Left lung (tissue), 10 donors: Measurements from ENCODE around the gene TP53TG5. TPM values are rescaled to one million over a fixed set of nuclear protein-coding genes. Genes with fewer than 3 reads are reported as not detected.
"Not testable (repeated sequence)": the region's sequence is repeated elsewhere in the genome, so short reads cannot be mapped to it uniquely, and the experiment has no call there.

Experiments
- ATAC-seq: fragments of 200-7000 bp; cut with Tn5 transposase; one replicate; pipeline ENCODE4 v1.9.1; 2020; ENCODE audit warnings: moderate library complexity
- DNase-seq, 4 donors: peaks; one replicate each; pipeline ENCODE4 v3.0.0-alpha.2; 2013 to 2020
- H3K27ac ChIP-seq, 2 donors: fragments of 200-600 bp; sonication (generic) in 1 of 2; one replicate each; pipeline versions ENCODE4 v1.5.0 to v1.8.0; 2020 to 2021
- H3K27me3 ChIP-seq, 2 donors: fragments of 200-600 bp; sonication (generic) in 1 of 2; one replicate each; pipeline versions ENCODE4 v1.5.0 to v1.8.0; 2020 to 2021
- H3K36me3 ChIP-seq, 2 donors: fragments of 200-600 bp; sonication (generic) in 1 of 2; one replicate each; pipeline versions ENCODE4 v1.5.0 to v1.8.0; 2020 to 2021
- H3K4me1 ChIP-seq, 2 donors: fragments of 200-600 bp; one replicate each; pipeline ENCODE4 v1.8.0; 2021
- H3K4me3 ChIP-seq, 2 donors: fragments of 200-600 bp; sonication (generic) in 1 of 2; one replicate each; pipeline versions ENCODE4 v1.5.0 to v1.8.0; 2020 to 2021; ENCODE audit warnings: mild to moderate bottlenecking in 1 of 2
- H3K9me3 ChIP-seq, 2 donors: fragments of 200-600 bp; sonication (generic) in 1 of 2; one replicate each; pipeline versions ENCODE4 v1.5.0 to v1.8.0; 2020 to 2021
- intact Hi-C, 2 donors: fragments of 100-400 bp; cut with DNase I; formaldehyde crosslinking; loops; one replicate each; pipeline versions ENCODE4 v1.11.2 to v1.14.2; 2022
- polyA plus RNA-seq, 6 donors: library from polyadenylated mRNA; unstranded; fragments of 120-200 nt; gene quantifications; one replicate each; pipeline ENCODE4 v1.2.1, GENCODE V29; 2013; ENCODE audit not compliant: insufficient read length in 6 of 6
- total RNA-seq, 2 donors: library from RNA; stranded (reverse); fragmentation: NEBNext Ultra II Directional; extraction: Animal tissue kit (Norgen Biotek cat#: 25700); gene quantifications; one replicate each; pipeline ENCODE4 v1.2.1, GENCODE V29; 2021
- TF ChIP-seq, protein P1 (sequence below), 2 donors: fragments of 200-600 bp; sonication (generic) in 1 of 2; IDR thresholded peaks; one replicate each; pipeline versions ENCODE4 v1.5.0 to v1.8.0; 2021; ENCODE audit warnings: antibody characterized with exemption in 2 of 2
- donor health status: DM: no; HTN: yes; CAD: no.
- donor health status: DM: no; HTN: no; CAD: no.

Gene TP53TG5
- total and polyA plus RNA-seq, 8 donors = 0.44 to 2.0 (median 1.6) TPM; not detected in 1

DNA sequence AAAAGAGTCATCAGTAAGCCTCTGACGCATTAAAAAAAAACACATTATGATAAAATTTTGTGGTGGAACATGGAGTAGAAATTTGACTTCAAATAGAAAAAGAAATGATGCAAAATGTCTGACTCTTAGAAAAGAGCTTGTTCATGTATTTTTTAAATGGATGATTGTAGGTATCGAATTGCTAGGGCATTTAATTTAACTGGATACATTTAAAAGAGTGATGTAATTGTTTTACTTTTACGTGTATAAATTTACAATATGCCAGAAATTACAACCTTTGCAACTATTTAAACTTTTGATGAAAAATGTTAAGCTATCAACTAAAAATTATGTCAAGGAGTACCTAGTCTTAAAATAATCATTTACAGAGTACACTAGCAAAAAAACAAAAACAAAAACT lies 25.4 kb downstream of the TP53TG5 start:
- intact Hi-C loops = no loop called here
- Histone ChIP-seq H3K27ac (no peak overlapping the region), H3K27me3 (peaks cover 0 to 10% of the 10 kb centered on the region in 2 donors), H3K4me3 (no peak overlapping the region), H3K36me3 (no peaks in the 10 kb centered on the region), H3K9me3 (no peaks in the 10 kb centered on the region), H3K4me1 (peaks cover 4 to 21% of the 10 kb centered on the region in 2 donors)
- DNase-seq (no peak), ATAC-seq (no peak)
- TF ChIP-seq, protein P1, sequence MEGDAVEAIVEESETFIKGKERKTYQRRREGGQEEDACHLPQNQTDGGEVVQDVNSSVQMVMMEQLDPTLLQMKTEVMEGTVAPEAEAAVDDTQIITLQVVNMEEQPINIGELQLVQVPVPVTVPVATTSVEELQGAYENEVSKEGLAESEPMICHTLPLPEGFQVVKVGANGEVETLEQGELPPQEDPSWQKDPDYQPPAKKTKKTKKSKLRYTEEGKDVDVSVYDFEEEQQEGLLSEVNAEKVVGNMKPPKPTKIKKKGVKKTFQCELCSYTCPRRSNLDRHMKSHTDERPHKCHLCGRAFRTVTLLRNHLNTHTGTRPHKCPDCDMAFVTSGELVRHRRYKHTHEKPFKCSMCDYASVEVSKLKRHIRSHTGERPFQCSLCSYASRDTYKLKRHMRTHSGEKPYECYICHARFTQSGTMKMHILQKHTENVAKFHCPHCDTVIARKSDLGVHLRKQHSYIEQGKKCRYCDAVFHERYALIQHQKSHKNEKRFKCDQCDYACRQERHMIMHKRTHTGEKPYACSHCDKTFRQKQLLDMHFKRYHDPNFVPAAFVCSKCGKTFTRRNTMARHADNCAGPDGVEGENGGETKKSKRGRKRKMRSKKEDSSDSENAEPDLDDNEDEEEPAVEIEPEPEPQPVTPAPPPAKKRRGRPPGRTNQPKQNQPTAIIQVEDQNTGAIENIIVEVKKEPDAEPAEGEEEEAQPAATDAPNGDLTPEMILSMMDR (IDR thresholded peaks at IDR 0.05) = no peak

DNA sequence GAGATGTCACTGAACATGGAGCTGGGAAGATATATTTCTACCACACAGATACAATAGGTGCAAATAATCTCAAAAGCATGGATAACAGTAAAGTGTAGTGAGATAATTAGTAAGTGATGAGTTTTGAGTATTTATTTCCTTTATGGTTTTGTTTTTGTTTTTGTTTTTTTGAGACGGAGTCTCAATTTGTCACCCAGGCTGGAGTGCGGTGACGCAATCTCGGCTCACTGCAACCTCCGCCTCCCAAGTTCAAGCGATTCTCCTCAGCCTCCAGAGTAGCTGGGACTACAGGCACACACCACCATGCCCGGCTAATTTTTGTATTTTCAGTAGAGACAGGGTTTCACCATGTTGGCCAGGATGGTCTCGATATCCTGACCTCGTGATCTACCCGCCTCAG lies 27.3 kb downstream of the TP53TG5 start:
- DNase-seq, H3K36me3 ChIP-seq, H3K9me3 ChIP-seq, H3K4me3 ChIP-seq, H3K27ac ChIP-seq, ATAC-seq, intact Hi-C loops: not testable (repeated sequence)
- Histone ChIP-seq H3K27me3 (peaks cover 0 to 12% of the 10 kb centered on the region in 2 donors), H3K4me1 (peaks cover 2 to 33% of the 10 kb centered on the region in 2 donors)

DNA sequence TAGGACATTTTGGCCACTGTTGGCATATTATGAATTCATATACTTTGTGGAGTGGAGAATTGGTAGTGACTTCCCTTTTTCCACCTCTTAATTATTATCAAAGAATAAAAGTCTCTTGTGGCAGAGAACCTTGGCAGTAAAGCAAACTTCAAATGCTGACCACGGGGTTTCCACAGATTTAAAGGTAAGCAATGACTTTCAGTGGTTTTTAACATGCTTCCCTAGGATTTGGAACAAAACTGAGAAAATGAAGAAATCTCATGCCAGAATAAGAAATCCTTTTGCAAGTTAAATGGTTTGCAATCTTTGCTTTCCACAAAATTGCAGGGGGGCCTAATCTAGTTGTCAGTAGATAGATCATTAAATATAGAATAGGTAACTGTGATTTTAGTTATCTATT lies 27.9 kb downstream of the TP53TG5 start:
- TF ChIP-seq, protein P1 (IDR thresholded peaks at IDR 0.05) = no peak

DNA sequence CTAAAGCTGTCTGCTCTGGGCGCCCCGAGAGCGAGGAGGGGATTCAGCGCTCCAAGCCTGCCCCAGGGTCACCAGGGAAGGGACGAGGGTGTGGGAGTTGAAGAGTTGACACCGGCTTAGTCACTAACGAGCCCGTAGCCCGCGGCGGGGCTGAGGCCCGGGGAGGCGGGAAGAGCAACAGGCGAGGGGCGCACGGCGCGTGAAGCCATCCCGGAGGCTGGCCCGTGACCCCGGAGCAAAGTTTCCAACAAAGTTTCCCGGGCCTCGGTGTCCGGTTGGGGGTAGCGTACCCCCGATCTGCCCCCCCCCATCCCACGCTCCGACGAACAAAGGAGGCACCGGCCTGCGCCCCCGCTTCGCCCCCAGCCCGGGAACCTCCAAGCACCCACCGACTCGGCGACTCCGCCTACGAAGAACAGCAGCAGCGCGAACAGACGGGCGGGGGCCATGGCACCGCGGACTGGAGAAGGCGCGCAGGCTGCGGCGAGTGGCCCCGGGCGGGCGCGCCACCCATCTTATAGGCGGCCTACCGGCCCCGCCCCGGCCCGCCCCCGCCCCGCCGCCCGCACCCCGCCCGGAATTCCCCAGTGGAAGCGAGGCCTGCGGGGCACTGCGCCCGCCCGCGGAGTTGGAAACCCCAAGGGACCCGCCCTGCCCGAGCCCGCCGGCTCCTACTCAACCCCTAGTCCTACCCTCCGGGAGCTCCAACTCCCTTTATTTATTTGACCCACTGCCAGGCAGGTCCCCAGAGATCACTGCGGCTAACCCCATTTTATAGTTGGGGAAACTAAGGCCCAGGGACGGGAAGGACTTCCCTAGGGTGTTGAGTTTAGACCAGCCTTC lies 30.0 kb downstream of the TP53TG5 start, which contains the start of gene SDC4:
SDC4 (minus strand) TSS at position 489 of the 843 bp plus-strand sequence; CDS start at position 449, 40 bp downstream.
- Histone ChIP-seq H3K4me1 (peaks cover 24 to 54% of the 10 kb centered on the region in 2 donors), H3K27ac (peak within 1 kb of the TSS; percentile 79 to 83), H3K4me3 (peak within 1 kb of the TSS; percentile 63 to 66), H3K36me3 (no peaks in the 10 kb centered on the region), H3K9me3 (no peaks in the 10 kb centered on the region), H3K27me3 (peaks cover 0 to 12% of the 10 kb centered on the region in 2 donors)
- ATAC-seq (peak; percentile 68), DNase-seq (peak in 3 of 4 donors; percentile 63 to 88 (median 64))
- TF ChIP-seq, protein P1 (IDR thresholded peaks at IDR 0.05) = no peak
- intact Hi-C loops = no loop called here

More for the DNA sequence above, 27.9 kb downstream of the TP53TG5 start:
- no peak overlapping the region for H3K4me3 ChIP-seq
- intact Hi-C loops = no loop called here
- no peaks in the 10 kb centered on the region for H3K9me3 ChIP-seq
- no peak for DNase-seq
- H3K36me3 ChIP-seq = no peaks in the 10 kb centered on the region
- H3K4me1 ChIP-seq = peaks cover 8 to 38% of the 10 kb centered on the region in 2 donors
- no peak overlapping the region for H3K27ac ChIP-seq
- no peak for ATAC-seq
- H3K27me3 ChIP-seq = peaks cover 0 to 12% of the 10 kb centered on the region in 2 donors

DNA sequence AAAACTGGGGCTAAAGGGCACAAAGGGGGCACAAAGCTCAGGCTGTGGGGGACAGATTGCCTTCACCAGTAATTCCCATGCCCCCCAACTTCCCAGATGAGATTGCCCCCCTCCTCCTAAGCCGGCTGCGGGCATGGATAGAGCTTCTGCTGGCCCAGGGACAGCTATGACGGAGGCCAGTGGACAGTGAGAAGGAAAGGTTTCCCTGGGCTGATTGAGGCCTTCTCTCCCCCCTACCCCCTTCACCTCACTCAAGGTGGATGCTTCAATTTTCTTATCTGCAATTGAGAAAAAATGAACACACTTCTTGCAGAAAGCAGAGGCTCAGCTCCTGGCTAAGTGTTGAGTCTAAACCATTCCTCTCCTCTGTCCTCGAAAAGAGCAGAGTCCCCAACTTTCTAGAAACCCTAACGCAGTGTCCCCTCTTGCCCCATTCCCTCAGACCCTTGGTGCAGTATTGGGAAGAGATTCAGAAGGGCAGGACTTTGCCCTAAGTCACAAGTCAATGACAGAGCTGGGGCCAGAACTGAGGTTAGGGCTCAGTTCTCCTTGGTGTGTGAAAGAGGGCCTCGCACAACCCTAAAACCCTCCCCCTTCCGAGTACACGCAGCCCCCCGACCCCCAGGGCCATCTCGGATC lies 30.7 kb downstream of the TP53TG5 start:
- Histone ChIP-seq H3K4me1 (peaks cover 28 to 61% of the 10 kb centered on the region in 2 donors), H3K27me3 (peaks cover 0 to 12% of the 10 kb centered on the region in 2 donors), H3K4me3 (peak overlapping the region; percentile 63 to 66), H3K36me3 (no peaks in the 10 kb centered on the region), H3K27ac (peak overlapping the region; percentile 79 to 83), H3K9me3 (no peaks in the 10 kb centered on the region)
- ATAC-seq (no peak), DNase-seq (no peak)
- intact Hi-C loops = no loop called here
- TF ChIP-seq, protein P1 (IDR thresholded peaks at IDR 0.05) = no peak
